GM18526 (cell line): ENCODE measurements around the gene SYNGR2.

Experiments
- POLR2A ChIP-seq: IDR thresholded peaks from 3 replicates; pipeline ENCODE4 v1.6.1; 2011; ENCODE audit not compliant: insufficient read length; ENCODE audit errors: extremely low read depth

Gene SYNGR2

DNA sequence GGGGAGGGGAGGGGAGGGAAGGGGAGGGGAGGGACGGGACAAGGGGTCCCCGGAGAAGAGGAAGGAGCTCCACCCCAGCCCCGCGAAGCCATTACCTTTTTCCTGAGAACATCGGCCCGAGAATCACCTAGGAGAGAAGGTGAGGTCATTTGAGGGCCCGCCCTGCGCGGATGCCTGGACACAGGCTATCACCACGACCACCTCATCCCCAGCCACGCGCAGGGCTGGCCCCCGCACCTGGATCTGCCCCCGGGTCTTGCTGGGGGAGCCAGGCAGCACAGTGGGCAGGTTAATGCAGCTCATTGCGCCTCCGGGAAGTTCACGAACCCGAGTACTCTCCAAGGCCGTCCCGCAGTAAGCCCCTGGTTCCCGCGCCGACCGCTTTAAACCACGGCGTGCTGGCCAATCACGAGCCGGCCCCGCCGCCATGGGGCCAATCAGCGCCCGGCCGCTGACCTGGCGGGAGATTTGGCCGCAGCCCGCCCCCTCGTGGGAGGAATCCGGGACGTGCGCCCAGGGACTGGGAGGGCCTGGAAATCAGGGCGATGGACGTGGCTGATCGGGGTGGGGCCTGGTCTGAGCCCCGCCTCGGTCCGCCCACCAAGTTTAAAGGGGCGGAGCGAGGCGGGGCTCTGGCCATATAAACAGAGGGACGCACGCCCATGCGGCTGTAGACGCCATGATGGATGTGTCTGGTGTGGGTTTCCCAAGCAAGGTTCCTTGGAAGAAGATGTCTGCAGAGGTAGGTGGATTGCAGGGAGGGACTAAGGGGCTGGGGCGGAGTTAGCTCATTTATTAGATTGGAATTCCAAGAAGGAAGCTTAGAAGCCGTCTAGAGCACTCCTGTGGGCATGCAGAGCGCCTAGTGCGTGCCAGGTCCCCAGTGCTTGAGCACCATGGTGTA is 18.6 kb downstream of the SYNGR2 start, which contains the start of the genes AFMID and TK1:
Gene AFMID (plus strand): TSS at position 671 of the 904 bp plus-strand sequence. CDS start 9 bp downstream, at position 680.
Gene TK1 (minus strand): TSS at position 361 of the 904 bp plus-strand sequence. CDS start 58 bp downstream, at position 303.
- TF ChIP-seq POLR2A: peak; percentile 82

DNA sequence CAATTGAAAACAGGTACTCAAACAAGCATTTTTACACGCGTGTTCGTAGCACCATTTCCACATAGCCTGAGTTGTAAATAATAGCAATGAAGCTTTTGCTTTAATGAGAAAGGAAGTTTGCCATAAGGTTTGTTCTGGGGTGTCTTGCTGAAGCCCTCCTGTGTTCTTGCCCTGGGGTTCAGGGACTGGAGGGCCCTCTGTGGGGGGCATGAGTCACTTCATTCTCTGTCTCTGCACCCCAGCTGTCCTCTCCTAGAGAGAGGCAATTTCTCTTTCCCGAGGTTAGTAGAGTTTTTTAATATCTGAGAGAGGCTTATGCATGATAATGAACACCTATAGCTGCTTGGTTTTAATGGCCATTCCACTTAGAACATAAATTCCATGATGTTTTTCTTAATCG is 28.3 kb downstream of the SYNGR2 start:
- TF ChIP-seq POLR2A: no peak

GRCh38 chr17:78197147-78197832 is 28.9 kb downstream of the SYNGR2 start:
- no peak for TF ChIP-seq POLR2A

- no peak for TF ChIP-seq POLR2A
Observed at GRCh38 chr17:78200451-78200850, 32.1 kb downstream of the SYNGR2 start.

DNA sequence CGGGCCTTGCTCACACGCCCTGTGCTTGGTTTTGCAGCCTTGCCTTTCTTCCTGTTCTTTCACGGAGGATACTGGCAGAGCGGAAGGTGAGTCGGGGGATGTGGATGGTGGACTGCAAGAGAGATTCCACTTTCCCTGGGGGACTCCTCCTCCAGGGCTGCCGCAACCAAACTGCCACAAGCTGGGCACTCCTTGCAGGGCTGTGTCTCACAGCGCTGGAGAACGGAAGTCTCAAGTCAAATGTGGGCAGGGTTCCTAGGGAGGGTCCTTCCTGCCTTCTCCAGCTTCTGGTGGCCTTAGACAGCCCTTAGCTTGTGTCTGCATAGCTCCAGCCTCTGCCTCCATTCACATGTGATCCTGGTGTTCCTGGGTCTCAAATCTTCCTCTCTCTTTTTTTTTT is 34.3 kb downstream of the SYNGR2 start:
- TF ChIP-seq POLR2A: no peak

DNA sequence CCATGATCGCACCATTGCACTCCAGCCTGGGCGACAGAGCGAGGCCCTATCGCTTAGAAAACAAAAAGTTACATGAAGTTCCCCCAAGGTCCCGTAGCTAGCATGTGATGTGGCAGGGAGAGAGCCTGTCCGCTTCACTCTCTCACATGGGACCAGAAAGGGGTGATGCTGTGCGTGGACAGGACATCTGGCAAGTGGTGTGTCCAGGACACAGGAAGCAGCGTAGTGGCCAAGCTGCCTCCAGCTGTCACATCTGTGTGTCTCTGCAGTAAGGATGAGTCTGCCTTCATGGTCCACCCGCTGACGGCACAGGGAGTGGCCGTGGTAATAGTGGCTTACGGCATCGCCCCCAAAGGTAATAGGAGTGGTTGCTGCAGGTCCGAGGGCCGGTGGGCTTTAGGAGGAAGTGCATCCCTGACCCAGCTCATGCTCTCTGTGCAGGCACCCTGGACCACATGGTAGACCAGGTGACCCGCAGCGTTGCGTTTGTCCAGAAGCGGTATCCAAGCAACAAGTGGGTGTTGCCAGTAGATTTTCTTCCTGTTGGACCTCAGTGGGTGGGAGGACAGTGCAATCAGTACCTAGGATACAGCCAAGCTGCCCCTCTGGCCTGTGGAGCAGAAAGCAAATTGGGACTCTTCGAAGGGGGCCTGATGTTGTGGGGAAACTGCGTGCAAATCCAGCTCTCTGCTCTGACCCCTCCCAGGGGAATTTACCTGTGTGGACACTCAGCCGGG is 36.2 kb downstream of the SYNGR2 start:
- no peak for TF ChIP-seq POLR2A

- no peak for TF ChIP-seq POLR2A
Observed at GRCh38 chr17:78205124-78205775, 36.9 kb downstream of the SYNGR2 start.

- TF ChIP-seq POLR2A: no peak
Observed at GRCh38 chr17:78206298-78206697, 37.9 kb downstream of the SYNGR2 start.

DNA sequence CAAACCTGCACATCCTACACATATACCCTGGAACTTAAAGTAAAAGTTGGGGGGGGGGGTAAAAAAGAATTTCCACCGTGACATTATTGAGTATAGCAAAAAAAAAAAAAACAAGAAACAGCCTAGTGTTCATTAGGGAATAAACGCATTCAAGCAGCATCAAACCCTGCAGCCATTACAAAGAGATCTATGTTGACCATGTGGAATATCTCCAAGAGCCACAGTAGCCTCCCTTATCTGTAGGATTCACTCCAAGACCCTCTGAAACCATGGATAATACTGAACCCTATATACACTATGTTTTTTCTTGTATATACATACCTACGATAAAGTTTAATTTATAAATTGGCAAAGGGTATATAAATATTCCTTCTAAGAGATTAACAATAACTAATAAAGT is 40.1 kb downstream of the SYNGR2 start:
- TF ChIP-seq POLR2A: no peak

DNA sequence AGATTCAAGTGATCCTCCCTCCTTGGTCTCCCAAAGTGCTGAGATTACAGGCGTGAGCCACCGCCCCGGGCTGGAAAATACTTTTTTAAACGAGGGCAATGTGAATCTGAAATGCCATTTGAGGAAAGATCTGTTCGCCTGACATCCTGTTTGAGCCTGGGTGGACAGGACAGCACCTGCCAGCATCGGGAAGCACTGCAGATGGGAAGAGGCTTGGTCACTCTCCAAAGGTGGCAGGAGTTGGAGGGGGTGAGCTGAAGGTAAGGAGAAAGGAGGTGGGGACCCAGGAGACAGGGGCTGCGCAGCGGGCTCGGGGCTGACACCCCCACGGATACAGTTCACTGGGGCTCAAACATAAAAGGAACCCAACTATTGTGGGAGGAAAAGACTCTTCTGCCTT is 41.7 kb downstream of the SYNGR2 start:
- TF ChIP-seq POLR2A: no peak

GRCh38 chr17:78211032-78211431 is 42.7 kb downstream of the SYNGR2 start:
- TF ChIP-seq POLR2A: no peak

- peak; percentile 62 for TF ChIP-seq POLR2A
Observed at GRCh38 chr17:78214016-78214705, 45.8 kb downstream of the SYNGR2 start, which contains the start of gene BIRC5. TSS of gene BIRC5 (plus strand) at chr17:78214253. CDS start at chr17:78214317, 64 bp downstream.

- no peak for TF ChIP-seq POLR2A
Observed at GRCh38 chr17:78214706-78215061, 46.3 kb downstream of the SYNGR2 start.
